ENCODE data around the gene CCL17.
"Not testable (repeated sequence)": the region's sequence is repeated elsewhere in the genome, so short reads cannot be mapped to it uniquely, and the experiment has no call there.

CCL17 gene

GRCh38 chr16:57403965-57404817, at the start of gene CCL17:
Gene CCL17, plus strand, starts transcription at chr16:57404767. Its CDS starts 9,166 bp downstream, at chr16:57413933.
- DNase-seq = no peak

GRCh38 chr16:57355898-57356414, 48.6 kb upstream of the CCL17 start:
- DNase-seq = no peak

DNA sequence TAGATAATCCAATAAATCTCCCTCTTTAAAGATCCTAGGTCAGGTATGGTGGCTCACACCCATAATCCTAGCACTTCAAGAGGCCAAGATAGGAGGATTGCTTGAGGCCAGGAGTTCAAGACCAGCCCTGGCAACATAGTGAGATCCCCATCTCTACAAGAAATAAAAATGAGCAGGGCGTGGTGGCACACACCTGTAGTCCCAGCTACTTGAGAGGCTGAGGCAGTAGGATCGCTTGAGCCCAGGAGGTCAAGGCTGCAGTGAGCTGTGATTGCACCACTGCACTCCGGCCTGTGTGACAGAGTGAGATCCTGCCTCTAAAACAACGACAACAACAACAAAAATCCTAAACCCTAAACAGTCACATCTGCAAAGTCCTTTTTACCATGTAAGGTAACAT, 48.0 kb upstream of the CCL17 start:
- DNase-seq = no peak

GRCh38 chr16:57357330-57358085, 47.1 kb upstream of the CCL17 start:
- DNase-seq = no peak

DNA sequence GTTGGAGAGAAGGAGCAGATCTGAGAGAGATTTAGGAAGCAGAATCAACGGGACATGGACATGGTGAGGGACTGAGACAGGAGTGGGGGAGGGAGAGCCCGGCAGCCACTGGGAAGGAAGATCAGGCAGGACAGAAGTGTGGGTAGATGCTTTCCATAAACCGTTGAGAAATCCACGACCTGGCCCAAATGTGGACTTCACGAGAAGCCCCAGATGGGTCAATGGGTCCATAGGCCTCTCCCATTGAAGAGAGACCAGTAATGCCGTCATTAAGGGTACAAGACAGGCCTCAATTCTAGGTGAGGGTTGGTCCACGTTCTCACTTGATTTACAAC, 46.5 kb upstream of the CCL17 start:
- DNase-seq = no peak

DNA sequence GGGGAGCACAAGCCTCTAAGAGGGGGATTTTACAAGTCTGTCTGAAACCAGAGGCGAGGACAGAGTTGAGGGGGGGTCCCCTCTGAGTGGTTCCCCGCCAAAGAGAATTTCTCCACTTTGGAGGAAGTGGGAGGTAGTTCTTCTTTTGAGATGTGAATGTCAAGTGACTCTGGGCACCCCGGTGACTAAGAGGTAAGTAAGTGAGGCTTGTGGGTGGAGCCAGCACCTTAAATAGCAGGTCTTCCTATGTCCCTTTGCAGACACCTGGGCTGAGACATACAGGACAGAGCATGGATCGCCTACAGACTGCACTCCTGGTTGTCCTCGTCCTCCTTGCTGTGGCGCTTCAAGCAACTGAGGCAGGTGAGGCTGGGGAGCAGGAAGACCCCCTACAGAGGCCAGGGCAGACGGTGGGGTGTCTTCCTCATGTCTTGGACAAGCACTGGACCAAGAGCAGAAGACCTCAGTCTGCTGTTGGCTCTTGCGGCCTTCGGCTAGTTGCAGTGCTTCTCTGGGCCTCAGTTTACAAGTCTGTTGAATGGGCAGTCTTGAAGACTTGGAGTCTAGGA, 46.0 kb upstream of the CCL17 start, which contains the start of gene CCL22:
CCL22 (plus strand) TSS at position 257 of the 569 bp plus-strand sequence; CDS start at position 291, 34 bp downstream.
- no peak for DNase-seq

GRCh38 chr16:57360321-57360935, 44.1 kb upstream of the CCL17 start:
- no peak for DNase-seq

DNA sequence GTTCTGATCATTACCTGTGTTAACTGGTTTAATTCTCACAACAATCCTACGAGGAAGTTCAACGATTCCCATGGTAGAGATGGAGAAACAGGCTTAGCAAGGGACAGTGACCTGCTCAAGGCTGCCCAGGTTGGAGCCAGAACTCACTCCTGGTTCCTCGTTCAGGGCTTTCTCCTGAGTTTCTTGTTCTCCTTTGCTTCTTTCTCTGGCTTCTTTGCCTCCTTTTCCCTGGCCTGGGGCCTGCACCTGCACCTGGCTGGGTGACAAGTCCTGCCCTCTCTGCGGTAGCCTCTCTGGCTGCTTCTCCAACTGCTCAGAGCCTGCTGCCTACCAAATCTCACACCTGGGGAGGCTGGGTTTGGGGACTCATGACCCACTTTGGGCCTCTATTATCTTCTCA, 43.2 kb upstream of the CCL17 start:
- DNase-seq = no peak

DNA sequence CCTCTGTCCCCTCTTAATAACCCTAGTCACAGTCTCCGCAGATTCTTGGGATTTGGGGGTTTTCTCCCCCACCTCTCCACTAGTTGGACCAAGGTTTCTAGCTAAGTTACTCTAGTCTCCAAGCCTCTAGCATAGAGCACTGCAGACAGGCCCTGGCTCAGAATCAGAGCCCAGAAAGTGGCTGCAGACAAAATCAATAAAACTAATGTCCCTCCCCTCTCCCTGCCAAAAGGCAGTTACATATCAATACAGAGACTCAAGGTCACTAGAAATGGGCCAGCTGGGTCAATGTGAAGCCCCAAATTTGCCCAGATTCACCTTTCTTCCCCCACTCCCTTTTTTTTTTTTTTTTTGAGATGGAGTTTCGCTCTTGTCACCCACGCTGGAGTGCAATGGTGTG, 40.4 kb upstream of the CCL17 start:
- no peak for DNase-seq

GRCh38 chr16:57366544-57367040, 38.0 kb upstream of the CCL17 start:
- DNase-seq = no peak

DNA sequence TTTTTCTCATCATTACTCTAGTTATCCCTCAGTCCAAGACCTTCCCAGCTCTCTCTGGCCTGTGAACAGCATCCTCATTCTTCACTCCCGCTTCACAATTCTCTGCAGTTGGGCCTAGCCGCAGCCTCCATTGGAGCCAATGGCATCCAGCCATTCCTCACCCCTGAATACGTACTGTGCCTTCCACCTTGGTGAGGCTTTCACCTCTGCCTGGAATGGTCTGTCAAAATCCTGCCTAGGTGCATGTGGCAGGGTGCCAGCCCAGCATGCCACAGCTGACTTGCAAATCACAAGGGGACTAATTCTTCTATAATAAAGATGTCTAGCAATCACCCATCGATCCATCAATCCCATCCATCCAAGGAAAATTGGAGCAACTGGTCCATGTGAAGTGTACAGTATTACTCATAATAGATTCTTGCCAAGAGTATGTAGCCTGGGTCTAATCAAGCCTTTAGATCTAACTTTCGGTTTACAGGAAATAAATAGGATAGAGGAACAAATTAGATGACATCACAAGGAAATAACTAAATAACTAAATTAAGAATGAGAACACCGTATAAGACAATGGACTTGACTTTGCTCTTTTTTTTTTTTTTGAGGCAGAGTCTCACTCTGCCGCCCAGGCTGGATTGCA, 37.3 kb upstream of the CCL17 start:
- DNase-seq = no peak

DNA sequence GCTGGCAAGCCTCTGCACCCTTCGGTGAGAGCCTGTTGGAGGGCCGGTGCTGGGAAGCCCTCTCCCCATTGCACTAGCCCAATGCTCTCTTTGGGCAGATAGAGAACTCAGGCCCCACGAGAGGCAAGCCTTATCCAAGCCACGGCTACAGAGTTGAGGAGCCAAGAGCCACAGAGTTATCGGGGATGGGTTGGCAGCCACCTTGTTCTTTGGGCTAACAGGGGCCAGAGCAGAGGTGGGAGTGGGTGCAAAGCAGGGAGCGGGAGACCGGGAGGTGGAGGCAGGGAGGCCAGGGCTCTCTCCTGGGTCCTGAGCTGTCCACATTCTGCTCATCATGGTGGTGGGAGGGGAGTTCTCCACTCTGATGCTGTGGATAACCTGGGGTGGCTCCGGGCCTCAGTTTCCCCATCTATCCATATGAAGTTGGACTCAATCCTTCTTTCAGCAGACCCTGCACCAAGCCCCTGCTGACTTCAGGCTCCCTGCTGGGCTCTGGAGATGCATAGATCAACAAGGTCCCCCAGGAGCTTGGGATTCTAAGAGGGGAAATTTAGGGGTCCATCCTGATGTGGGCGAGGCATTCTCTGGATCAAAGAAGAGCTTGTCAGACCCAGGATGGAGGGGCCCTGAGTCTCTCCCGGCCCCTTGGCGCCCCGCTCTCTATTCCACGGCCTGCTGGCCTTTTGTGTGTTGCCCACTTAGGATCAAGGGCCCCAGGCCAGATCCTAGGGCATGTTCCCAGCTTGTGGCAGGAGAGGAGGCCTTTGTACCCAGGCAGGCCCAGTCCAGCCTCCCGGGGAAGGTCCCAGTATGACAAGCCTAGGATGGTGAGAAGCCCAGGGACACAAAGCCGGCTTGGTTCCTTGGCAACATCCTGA, 32.8 kb upstream of the CCL17 start:
- no peak for DNase-seq

DNA sequence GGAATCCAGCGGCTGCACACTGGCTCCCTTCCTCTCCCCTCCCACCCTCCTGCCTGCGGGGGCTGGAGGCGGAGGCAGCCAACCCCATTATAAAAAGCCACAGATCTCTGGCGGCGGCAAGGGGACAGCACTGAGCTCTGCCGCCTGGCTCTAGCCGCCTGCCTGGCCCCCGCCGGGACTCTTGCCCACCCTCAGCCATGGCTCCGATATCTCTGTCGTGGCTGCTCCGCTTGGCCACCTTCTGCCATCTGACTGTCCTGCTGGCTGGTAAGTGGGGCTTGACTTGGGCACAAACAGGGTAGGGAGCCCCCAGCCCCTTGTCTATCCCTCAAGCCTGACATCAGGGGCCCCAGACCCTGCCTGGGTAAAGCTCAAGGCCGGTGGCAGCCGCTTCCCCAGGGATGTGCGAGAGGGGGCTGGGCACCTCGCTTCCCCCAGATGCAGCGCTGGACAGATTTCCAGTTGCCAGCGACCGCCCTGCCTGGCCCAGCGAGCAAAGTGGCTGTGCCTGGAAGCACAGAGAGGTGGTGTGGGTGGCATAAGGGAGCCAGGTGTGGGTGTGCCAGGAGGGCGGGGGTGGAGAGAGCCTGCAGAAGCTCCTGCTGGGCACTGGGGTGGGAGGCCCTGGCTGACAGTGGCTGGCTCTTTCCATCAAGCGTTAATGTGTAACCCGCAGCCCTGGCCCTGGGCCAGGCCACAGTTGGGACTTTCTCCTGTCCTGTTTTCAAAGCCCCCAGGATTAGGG, 32.0 kb upstream of the CCL17 start, which contains the start of gene CX3CL1:
CX3CL1 (plus strand) TSS at position 119 of the 745 bp plus-strand sequence; CDS start at position 198, 79 bp downstream.
- no peak for DNase-seq

DNA sequence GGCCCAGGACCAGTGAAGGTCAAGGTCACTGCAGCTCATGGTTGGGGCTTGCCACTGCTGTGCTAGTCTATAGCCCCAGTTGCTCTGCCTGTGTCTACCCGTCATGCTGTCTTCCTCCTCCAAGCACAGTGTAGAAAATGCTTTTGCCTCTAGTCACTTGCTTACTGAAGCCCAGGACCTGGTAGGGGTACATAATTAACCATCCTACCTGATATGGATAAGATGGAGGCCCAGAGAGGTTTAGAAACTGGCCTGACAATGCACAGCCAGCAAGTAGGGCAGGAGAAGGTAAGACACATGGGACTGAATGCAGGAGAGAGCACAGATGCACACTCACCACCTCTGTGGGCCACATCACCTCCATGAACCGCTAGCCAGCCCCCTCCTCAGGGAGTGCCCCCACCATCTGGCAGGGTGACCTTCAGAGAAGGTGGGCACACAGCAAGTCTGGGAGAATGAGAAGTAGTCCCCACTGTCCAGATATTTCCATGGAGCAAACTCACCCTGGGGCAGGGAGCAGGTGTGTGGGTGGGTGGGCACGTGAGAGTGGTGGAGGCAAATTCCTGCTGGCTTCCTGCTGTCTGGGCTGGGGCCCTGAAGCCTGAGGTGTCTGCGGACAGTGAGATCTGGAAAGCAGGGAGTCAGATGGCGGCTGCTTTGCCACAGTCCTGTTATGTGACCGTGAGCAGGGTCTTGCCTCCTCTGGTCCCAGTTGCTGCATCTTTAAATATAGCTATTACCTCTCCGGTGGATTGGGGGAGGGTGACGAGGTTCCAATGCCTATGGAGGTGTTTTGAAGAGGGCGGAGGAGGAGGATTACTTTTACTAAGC, 31.2 kb upstream of the CCL17 start:
- DNase-seq = no peak

DNA sequence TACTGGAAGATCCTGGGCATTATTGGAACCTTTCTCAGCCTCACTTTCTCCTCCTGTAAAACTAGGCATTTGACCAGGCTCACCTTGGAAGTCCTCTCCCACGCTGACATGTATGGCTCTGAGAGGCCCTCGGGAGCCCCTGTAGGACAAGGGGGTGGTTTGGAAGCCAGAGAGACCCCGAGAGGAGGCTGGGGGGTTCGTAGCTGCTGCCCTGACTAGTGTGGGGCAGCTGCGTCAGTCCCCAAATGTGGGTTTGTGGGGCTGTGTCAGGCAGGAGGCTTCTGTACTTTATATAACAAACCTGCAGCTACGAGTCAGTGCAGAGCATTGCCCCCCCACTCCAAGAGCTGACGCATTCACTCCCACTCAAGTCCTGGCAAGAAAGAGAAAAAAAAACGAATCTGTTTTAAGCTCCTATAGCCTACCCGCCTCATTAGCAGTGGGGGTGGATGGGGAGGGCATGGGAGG, 30.5 kb upstream of the CCL17 start:
- DNase-seq = no peak

- not testable (repeated sequence) for DNase-seq
Observed at GRCh38 chr16:57374925-57375465, 29.6 kb upstream of the CCL17 start.

DNA sequence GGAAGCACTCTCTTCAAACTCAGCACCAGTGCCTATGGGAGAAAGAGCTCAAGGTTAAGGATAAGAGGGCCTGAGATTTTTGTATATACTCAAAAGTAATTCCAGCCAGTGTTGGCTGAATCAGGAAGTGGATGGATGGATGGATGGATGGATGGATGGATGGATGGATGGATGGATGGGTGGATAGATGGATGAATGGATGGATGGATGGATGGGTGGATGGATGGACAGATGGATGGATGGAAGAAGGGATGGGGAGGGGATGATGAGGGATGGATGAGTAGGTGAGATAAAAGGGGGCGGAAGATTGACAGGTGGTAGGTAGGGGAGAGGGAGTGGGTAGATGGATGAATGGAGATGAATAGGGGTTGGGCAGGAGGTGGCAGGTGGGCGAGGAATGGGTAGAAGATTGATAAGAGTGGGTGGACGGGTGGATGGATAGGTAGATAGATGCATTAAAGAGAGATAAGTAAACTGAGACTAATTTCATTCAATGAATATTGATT, 28.2 kb upstream of the CCL17 start:
- DNase-seq = no peak

- DNase-seq = no peak
Observed at GRCh38 chr16:57377080-57377841, 27.3 kb upstream of the CCL17 start.
